K562 (cell line): ENCODE results near the gene B4GALT7. TPM values are rescaled to one million over a fixed set of nuclear protein-coding genes. Genes with fewer than 3 reads are reported as not detected.

Experiments used
- ATAC-seq: fragments of 200-7000 bp; cut with Tn5 transposase; 3 replicates; pipeline ENCODE4 v1.9.1; 2020; ENCODE audit warnings: moderate library complexity
- BruUV-seq: library from RNA; stranded (reverse); fragments of 400-500 nt; replicated peaks from 2 replicates; lab custom pipeline; 2021; lab: Mats Ljungman, UMichigan
- CTCF ChIA-PET: fragments of 300-600 bp; formaldehyde crosslinking; extraction: SDS; loops from one replicate; lab custom pipeline; 2021; ENCODE audit warnings: low intra/inter-chr PET ratio; lab: Yijun Ruan, JAX
- POLR2A ChIA-PET: fragments of 300-600, 350-650 bp; sonication (Branson Sonifier 250); formaldehyde crosslinking; extraction: SDS; loops from one replicate; lab custom pipeline; 2021; ENCODE audit warnings: antibody characterized with exemption, inconsistent platforms; lab: Yijun Ruan, JAX
- DNase-seq, 4 experiments: peaks; one replicate each; pipeline versions ENCODE4 v3.0.0 to v3.0.0-alpha.2; 2011 to 2018; ENCODE audit warnings: low spot score in 3 of 4, mixed read lengths in 3 of 4; ENCODE audit errors: extremely low read depth in 1 of 4
- FAIRE-seq: peaks from 2 replicates; lab custom pipeline; 2011; peaks lifted over from hg19 to GRCh38; lab: Jason Lieb, UNC
- H2AFZ ChIP-seq: 2 replicates; pipeline ENCODE4 v1.6.0; 2011; ENCODE audit warnings: low read depth, low read length, control low read depth, inconsistent platforms
- H3K27ac ChIP-seq: fragments of 200-600 bp; 3 replicates; pipeline ENCODE4 v1.8.0; 2011; ENCODE audit warnings: low read depth, mild to moderate bottlenecking, control low read depth, inconsistent platforms, low read length, moderate library complexity, mixed read lengths; ENCODE audit errors: extremely low read depth
- H3K27me3 ChIP-seq, 2 experiments: fragments of 300-600 bp in 1 of 2; 2 replicates in 1 of 2; 3 replicates in 1 of 2; pipeline versions ENCODE4 v1.6.0 to v1.8.0; 2011; ENCODE audit warnings: inconsistent platforms in 2 of 2, low read length in 2 of 2, mild to moderate bottlenecking in 1 of 2, mixed read lengths in 1 of 2, moderate library complexity in 1 of 2; ENCODE audit not compliant: control insufficient read depth in 2 of 2, insufficient read depth in 2 of 2
- H3K36me3 ChIP-seq: fragments of 300-600 bp; 3 replicates; pipeline ENCODE4 v1.8.0; 2011; ENCODE audit warnings: mild to moderate bottlenecking, low read length, inconsistent platforms; ENCODE audit not compliant: control insufficient read depth, insufficient read depth
- H3K4me1 ChIP-seq, 2 experiments: fragments of 200-600 bp in 1 of 2; replicated peaks in 1 of 2; 2 replicates in 1 of 2; 3 replicates in 1 of 2; pipeline versions ENCODE4 v1.5.1 to v1.8.0; 2011; ENCODE audit warnings: inconsistent platforms in 2 of 2, low read length in 2 of 2, mild to moderate bottlenecking in 1 of 2, mixed read lengths in 1 of 2, moderate library complexity in 1 of 2; ENCODE audit not compliant: control insufficient read depth in 2 of 2, insufficient read depth in 2 of 2
- H3K4me2 ChIP-seq: 2 replicates; pipeline ENCODE4 v1.6.1; 2011; ENCODE audit warnings: low read length, control low read depth, inconsistent platforms, mixed read lengths; ENCODE audit not compliant: insufficient read depth
- H3K4me3 ChIP-seq: fragments of 200-600 bp; sonication (generic), shearing (Covaris generic); 2 replicates; pipeline ENCODE4 v1.5.1; 2016; ENCODE audit warnings: control low read depth, inconsistent platforms
- H3K79me2 ChIP-seq: fragments of 200-600 bp; 3 replicates; pipeline ENCODE4 v1.8.0; 2011; ENCODE audit warnings: low read length, inconsistent platforms; ENCODE audit not compliant: control insufficient read depth, insufficient read depth
- H3K9ac ChIP-seq, 2 experiments: 2 replicates each; pipeline versions ENCODE4 v1.6.0 to v1.6.1; 2011; ENCODE audit warnings: low read depth in 2 of 2, low read length in 2 of 2, control low read depth in 1 of 2, inconsistent platforms in 1 of 2, mild to moderate bottlenecking in 1 of 2, mixed read lengths in 1 of 2; ENCODE audit not compliant: insufficient read depth in 1 of 2
- H3K9me1 ChIP-seq: one replicate; pipeline ENCODE4 v1.6.0; 2011; ENCODE audit warnings: inconsistent platforms, mild to moderate bottlenecking, low read length, moderate library complexity; ENCODE audit not compliant: control insufficient read depth, insufficient read depth
- H3K9me3 ChIP-seq: replicated peaks from 2 replicates; pipeline ENCODE4 v1.5.1; 2011; ENCODE audit warnings: low read depth, low read length, inconsistent platforms; ENCODE audit not compliant: control insufficient read depth, insufficient read depth
- H4K20me1 ChIP-seq: replicated peaks from 2 replicates; pipeline ENCODE4 v1.6.1; 2011; ENCODE audit warnings: low read length, inconsistent platforms, mixed read lengths; ENCODE audit not compliant: control insufficient read depth, insufficient read depth
- CHD2 ChIP-seq: IDR thresholded peaks from 2 replicates; pipeline ENCODE4 v1.6.1; 2011; ENCODE audit warnings: low read depth, low read length
- CTBP1 ChIP-seq: fragments of 450-650 bp; IDR thresholded peaks from 2 replicates; pipeline ENCODE4 v1.6.1; 2016; ENCODE audit warnings: borderline replicate concordance
- ELF2 ChIP-seq: fragments of 250-450 bp; sonication (Bioruptor Pico); IDR thresholded peaks from 2 replicates; pipeline ENCODE4 v1.5.0; 2021; ENCODE audit warnings: mild to moderate bottlenecking
- FOXM1 ChIP-seq, 2 experiments: fragments of 450-650 bp in 1 of 2; sonication (generic) in 1 of 2; formaldehyde crosslinking in 1 of 2; IDR thresholded peaks; 2 replicates each; pipeline versions ENCODE4 v1.6.1 to v1.9.0; 2017 to 2022; ENCODE audit warnings: low read depth in 2 of 2, mild to moderate bottlenecking in 2 of 2, missing genetic modification reagents in 1 of 2, moderate library complexity in 1 of 2
- MAFF ChIP-seq: IDR thresholded peaks from 2 replicates; pipeline ENCODE4 v1.6.1; 2012; ENCODE audit warnings: low read length, improper control_type of control experiment
- MEIS2 ChIP-seq: fragments of 450-650 bp; IDR thresholded peaks from 2 replicates; pipeline ENCODE4 v1.6.1; 2014; ENCODE audit warnings: mild to moderate bottlenecking; ENCODE audit not compliant: partially characterized antibody
- NFIX ChIP-seq: fragments of 250-450 bp; sonication (Bioruptor Pico); IDR thresholded peaks from 2 replicates; pipeline ENCODE4 v1.4.0; 2020; ENCODE audit warnings: low read depth, mild to moderate bottlenecking, moderate library complexity
- POLR2H ChIP-seq: IDR thresholded peaks from 2 replicates; pipeline ENCODE4 v1.6.1; 2016; ENCODE audit warnings: missing genetic modification characterization, low read depth, mild to moderate bottlenecking, control low read depth, missing compliant biosample characterization, moderate library complexity
- SREBF1 ChIP-seq: fragments of 150-350 bp; IDR thresholded peaks from 2 replicates; pipeline ENCODE4 v1.6.1; 2014; ENCODE audit warnings: antibody characterized with exemption, low read depth, low read length, borderline replicate concordance
- TAF1 ChIP-seq: IDR thresholded peaks from 2 replicates; pipeline ENCODE4 v1.6.1; 2011; ENCODE audit warnings: mild to moderate bottlenecking, low read length, moderate library complexity; ENCODE audit not compliant: insufficient read depth, control insufficient read depth, severe bottlenecking; ENCODE audit errors: extremely low read depth
- TAF7 ChIP-seq: fragments of 450-650 bp; IDR thresholded peaks from 2 replicates; pipeline ENCODE4 v1.6.1; 2016; ENCODE audit warnings: missing genetic modification characterization, missing compliant biosample characterization
- TCFL5 ChIP-seq: fragments of 250-450 bp; sonication (Bioruptor Pico); conservative IDR thresholded peaks from 2 replicates; pipeline ENCODE4 v1.6.1; 2021; ENCODE audit warnings: mild to moderate bottlenecking, moderate library complexity, matching md5 sums
- ZFP30 ChIP-seq: fragments of 250-450 bp; sonication (Bioruptor Pico); IDR thresholded peaks from 2 replicates; pipeline ENCODE4 v1.8.0; 2022; ENCODE audit warnings: moderate library complexity, mild to moderate bottlenecking, inconsistent platforms, borderline replicate concordance
- ZFP91 ChIP-seq: sonication (generic); formaldehyde crosslinking; IDR thresholded peaks from 2 replicates; pipeline ENCODE4 v1.8.0; 2022; ENCODE audit warnings: mild to moderate bottlenecking, missing genetic modification reagents
- ZNF133 ChIP-seq: fragments of 250-450 bp; sonication (Bioruptor Pico); IDR thresholded peaks from 2 replicates; pipeline ENCODE4 v1.4.0; 2020; ENCODE audit warnings: mild to moderate bottlenecking
- ZNF239 ChIP-seq: fragments of 250-450 bp; sonication (Bioruptor Pico); IDR thresholded peaks from 2 replicates; pipeline ENCODE4 v1.4.0; 2020; ENCODE audit warnings: mild to moderate bottlenecking
- WGBS: fragments of 100-300 bp; shearing (Covaris generic); methylation state at CpG from one replicate; pipeline ENCODE4 v1.1.6; 2016; ENCODE audit warnings: low coverage, mixed read lengths; ENCODE audit not compliant: insufficient coverage; ENCODE audit errors: missing lambda C conversion rate; 5-methylcytosine and 5-hydroxymethylcytosine counted together
- in situ Hi-C: fragments of 300-500 bp; cut with MboI; formaldehyde crosslinking; loops from 4 replicates; pipeline ENCODE4 v1.15.0; 2018; ENCODE audit warnings: inconsistent platforms, mixed read lengths
- intact Hi-C: fragments of 100-400 bp; cut with micrococcal nuclease; formaldehyde crosslinking; loops from 2 replicates; pipeline ENCODE4 v1.14.2; 2022
- polyA plus RNA-seq, 8 experiments: library from polyadenylated mRNA; depleted of rRNA in 4 of 8; stranded (reverse) in 5 of 8; unstranded in 3 of 8; fragments of >200 nt; fragmentation: Nextera tagmentation in 2 of 8; fragmentation: Illumina TruSeq in 1 of 8; extraction: Ambion mirVana in 2 of 8; extraction: Trizol in 1 of 8; gene quantifications; 2 replicates each; pipeline versions ENCODE4 v1.2.1 to v1.2.3, GENCODE V29; 2011 to 2014; ENCODE audit warnings: inconsistent platforms in 1 of 8, missing spikeins in 1 of 8
- total RNA-seq, 7 experiments: library from RNA; depleted of rRNA in 6 of 7; stranded (reverse); fragments of >200 nt in 6 of 7; fragmentation: Illumina TruSeq in 2 of 7; extraction: Trizol in 2 of 7; gene quantifications; 2 replicates each; pipeline versions ENCODE4 v1.2.1 to v1.2.3, GENCODE V29; 2011 to 2021; ENCODE audit warnings: low replicate concordance in 1 of 7
- TF ChIP-seq, protein P1 (sequence below): sonication (generic); formaldehyde crosslinking; IDR thresholded peaks from 2 replicates; pipeline ENCODE4 v1.9.0; 2022; ENCODE audit warnings: mild to moderate bottlenecking, missing genetic modification reagents
- TF ChIP-seq, protein P2 (sequence below): fragments of 450-650 bp; IDR thresholded peaks from 2 replicates; pipeline ENCODE4 v1.6.1; 2016; ENCODE audit warnings: antibody characterized with exemption

B4GALT7 gene
- total and polyA plus RNA-seq, 9 of the 15 experiments (the other 6 are each of a cell fraction or from before 2014, with no cell fraction given): 0.34 to 17.7 (median 9.1) TPM

- TSS peak; percentile 61 for BruUV-seq
- Histone ChIP-seq H4K20me1 (peaks cover 7% of the 10 kb centered on the region), H3K4me1 (peaks cover 7 to 16% of the 10 kb centered on the region in 2 experiments; a peak in 4 of 5 replicates), H3K36me3 (peaks cover 39% of the 10 kb centered on the region), H3K4me2 (peak within 1 kb of the TSS; percentile 89), H3K27me3 (no peaks in the 10 kb centered on the region), H2AFZ (peak within 1 kb of the TSS; percentile 96), H3K9me1 (no peaks in the 10 kb centered on the region), H3K9me3 (no peaks in the 10 kb centered on the region), H3K9ac (peak within 1 kb of the TSS; percentile 95 to 98), H3K79me2 (peaks cover 25% of the 10 kb centered on the region), H3K4me3 (peak within 1 kb of the TSS; percentile 94), H3K27ac (peak within 1 kb of the TSS; percentile 86)
- ChIA-PET POLR2A (interaction anchor here (0.6 to 1.5 kb wide), 8 partner anchors 10 to 96 kb away, joined by 3 to 8 read pairs (median 4); no protein-coding TSS in a partner anchor), CTCF (no interaction called here)
- in situ Hi-C loops (no loop called here), intact Hi-C loops (no loop called here)
- DNase-seq (peak; percentile 84 to 92 (median 88)), ATAC-seq (peak; percentile 99), FAIRE-seq (peak; percentile 84)
- under 1% methylated on average over 59 of the region's 71 CpGs for WGBS
- TF ChIP-seq, protein P1, sequence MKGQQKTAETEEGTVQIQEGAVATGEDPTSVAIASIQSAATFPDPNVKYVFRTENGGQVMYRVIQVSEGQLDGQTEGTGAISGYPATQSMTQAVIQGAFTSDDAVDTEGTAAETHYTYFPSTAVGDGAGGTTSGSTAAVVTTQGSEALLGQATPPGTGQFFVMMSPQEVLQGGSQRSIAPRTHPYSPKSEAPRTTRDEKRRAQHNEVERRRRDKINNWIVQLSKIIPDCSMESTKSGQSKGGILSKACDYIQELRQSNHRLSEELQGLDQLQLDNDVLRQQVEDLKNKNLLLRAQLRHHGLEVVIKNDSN (CRISPR knock-in tag): no peak
- peak; percentile 11; the same call in 1 of the 2 replicates for TF ChIP-seq ELF2 (CRISPR knock-in tag)
- no peak for TF ChIP-seq SREBF1
- TF ChIP-seq TAF1: peak; percentile 92
- peak; percentile 85 for TF ChIP-seq POLR2H
- no peak for TF ChIP-seq NFIX (CRISPR knock-in tag)
- TF ChIP-seq CTBP1: peak; percentile 42; the same call in 1 of the 2 replicates
- TF ChIP-seq, protein P2, sequence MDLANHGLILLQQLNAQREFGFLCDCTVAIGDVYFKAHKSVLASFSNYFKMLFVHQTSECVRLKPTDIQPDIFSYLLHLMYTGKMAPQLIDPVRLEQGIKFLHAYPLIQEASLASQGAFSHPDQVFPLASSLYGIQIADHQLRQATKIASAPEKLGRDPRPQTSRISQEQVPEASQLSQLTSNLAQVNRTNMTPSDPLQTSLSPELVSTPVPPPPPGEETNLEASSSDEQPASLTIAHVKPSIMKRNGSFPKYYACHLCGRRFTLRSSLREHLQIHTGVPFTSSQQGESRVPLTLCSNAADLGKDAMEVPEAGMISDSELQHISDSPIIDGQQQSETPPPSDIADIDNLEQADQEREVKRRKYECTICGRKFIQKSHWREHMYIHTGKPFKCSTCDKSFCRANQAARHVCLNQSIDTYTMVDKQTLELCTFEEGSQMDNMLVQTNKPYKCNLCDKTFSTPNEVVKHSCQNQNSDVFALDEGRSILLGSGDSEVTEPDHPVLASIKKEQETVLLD: peak; percentile 42; the same call in 1 of the 2 replicates
- no peak for TF ChIP-seq TCFL5
- no peak for TF ChIP-seq FOXM1 (IDR thresholded peaks at IDR 0.05; ENCODE audit: low read depth)
- TF ChIP-seq FOXM1 (CRISPR knock-in tag; IDR thresholded peaks at IDR 0.05; ENCODE audit: low read depth): no peak
- no peak for TF ChIP-seq ZFP30 (CRISPR knock-in tag)
- TF ChIP-seq TAF7 (tag): peak; percentile 84
- 0 out of 2 replicates have a peak, but pooled peaks have one; percentile 62 for TF ChIP-seq ZFP91 (CRISPR knock-in tag)
- TF ChIP-seq MAFF: no peak
- TF ChIP-seq MEIS2: peak; percentile 82
- no peak for TF ChIP-seq ZNF239
- TF ChIP-seq CHD2: peak; percentile 84
- TF ChIP-seq ZNF133 (CRISPR knock-in tag): no peak
Measured at GRCh38 chr5:177592010-177592834, 7.7 kb upstream of the B4GALT7 start, which contains the start of gene TMED9. TMED9 (plus strand) TSS chr5:177592203; CDS start chr5:177592215, 12 bp downstream.
